CD4-positive, alpha-beta T cell treated with Interleukin-15 for 4 hours (primary cell): Measurements from ENCODE around the gene MAPKAP1.
"Not testable (repeated sequence)": the region's sequence is repeated elsewhere in the genome, so short reads cannot be mapped to it uniquely, and the experiment has no call there.

Experiments used
- DNase-seq: peaks from one replicate; pipeline ENCODE4 v3.0.0-alpha.2; 2020; ENCODE audit warnings: low spot score

Gene MAPKAP1

GRCh38 chr9:125603478-125604021, 103.5 kb downstream of the MAPKAP1 start:
- no peak for DNase-seq

- no peak for DNase-seq
Measured at GRCh38 chr9:125601961-125602360, 105.0 kb downstream of the MAPKAP1 start.

GRCh38 chr9:125600194-125600593, 106.8 kb downstream of the MAPKAP1 start:
- no peak for DNase-seq

DNA sequence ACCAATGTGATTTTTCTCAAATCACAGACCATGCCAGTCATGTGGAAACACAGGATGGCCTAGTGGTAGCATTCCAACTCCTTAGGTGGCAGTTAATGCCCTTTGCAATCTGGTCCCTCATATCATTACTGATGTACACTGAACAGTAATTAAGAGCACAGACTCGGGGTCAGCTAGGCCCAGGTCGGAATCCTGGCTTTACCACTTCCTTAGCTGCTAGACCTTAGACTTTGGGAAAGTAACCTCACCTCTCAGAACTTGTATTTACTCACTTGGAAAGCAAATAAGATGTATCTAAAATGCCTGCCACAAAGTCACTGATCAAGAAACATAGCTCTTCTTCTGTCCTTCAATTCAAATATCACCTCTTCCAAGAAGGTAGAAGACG, 112.8 kb downstream of the MAPKAP1 start:
- DNase-seq = no peak

DNA sequence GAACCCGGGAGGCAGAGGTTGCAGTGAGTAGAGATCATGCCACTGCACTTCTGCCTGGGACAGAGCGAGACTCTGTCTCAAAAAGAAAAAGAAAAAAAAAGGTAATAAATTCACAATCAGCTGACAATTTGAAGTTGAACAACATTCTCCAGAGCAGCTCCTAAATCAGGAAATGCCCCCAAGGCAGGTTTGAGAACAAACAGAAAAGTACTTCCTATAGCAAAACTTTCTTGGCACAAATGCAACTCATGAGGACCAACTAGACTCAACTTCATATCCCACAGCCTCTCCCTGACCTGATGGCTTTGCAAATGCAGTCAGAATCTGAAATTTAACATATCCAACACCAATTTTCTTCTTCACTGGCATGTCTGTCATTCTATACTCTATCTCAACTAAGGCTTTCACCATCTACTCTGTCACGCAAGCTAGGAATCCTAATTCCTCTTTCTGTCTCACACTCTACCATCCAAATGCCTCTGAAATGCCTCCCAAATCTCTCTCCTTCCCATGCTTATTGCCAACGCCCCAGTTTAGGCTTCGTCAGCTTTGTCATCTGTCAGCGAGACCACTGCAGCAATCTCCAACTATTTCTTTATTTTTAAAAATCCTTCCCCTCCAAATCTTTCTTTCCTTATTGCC, 113.3 kb downstream of the MAPKAP1 start:
- DNase-seq = no peak

DNA sequence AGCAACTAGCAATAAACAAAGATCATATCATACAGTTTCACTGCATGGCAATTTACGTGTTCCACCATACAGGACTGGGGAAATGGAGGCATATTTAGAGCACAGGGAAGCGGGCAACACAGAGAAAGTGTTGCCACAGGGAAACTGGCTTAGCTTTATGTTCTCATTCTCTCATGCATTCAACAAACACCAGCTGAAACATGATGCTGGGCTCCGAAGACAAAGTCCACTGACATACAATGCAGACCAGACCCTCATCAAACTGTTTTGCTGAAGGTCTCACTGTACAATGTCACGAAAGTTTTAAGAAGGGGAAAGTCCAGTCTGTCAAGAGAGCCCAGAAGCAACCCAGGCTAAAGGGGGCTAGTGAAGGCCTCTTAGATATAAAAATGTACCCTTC, 115.1 kb downstream of the MAPKAP1 start:
- DNase-seq = no peak

DNA sequence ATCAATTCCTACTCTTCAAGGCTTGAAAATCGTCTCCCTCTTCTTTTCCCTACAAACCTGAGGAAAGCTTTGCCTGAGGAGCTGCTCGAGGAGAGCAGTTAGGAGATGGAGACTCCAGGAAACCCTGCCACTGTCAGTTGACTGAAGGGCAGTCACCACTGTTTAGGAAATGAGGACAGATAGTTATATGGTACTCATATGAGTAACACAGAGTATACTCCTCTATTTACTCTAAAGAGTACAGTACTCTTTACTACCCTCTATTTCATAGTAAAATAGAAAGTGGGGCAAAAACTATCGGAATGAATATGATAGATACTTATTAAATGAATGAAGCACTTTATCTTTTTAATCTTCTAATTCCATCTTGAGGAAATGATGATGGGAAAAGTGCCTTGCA, 115.8 kb downstream of the MAPKAP1 start:
- DNase-seq = no peak

- no peak for DNase-seq
Measured at GRCh38 chr9:125589287-125589686, 117.7 kb downstream of the MAPKAP1 start.

- no peak for DNase-seq
Measured at GRCh38 chr9:125587819-125588460, 119.1 kb downstream of the MAPKAP1 start.

DNA sequence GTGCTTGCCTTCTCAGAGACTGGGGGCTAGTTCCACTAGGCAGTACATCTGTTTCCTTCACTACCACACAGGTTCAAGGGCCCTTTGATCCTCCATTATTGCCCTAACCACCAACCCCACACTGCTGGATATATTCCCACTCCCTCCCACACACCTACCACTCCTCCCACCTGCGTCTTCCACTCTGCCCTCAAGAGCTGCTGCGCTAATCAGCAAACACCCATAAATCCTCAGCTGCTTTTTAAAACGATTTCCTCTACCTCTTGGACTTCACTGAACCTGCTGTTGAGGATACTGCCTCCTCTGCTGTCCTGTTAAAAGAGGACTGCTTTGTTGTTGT, 120.9 kb downstream of the MAPKAP1 start:
- DNase-seq = no peak

- no peak for DNase-seq
Measured at GRCh38 chr9:125585503-125586171, 121.4 kb downstream of the MAPKAP1 start.

DNA sequence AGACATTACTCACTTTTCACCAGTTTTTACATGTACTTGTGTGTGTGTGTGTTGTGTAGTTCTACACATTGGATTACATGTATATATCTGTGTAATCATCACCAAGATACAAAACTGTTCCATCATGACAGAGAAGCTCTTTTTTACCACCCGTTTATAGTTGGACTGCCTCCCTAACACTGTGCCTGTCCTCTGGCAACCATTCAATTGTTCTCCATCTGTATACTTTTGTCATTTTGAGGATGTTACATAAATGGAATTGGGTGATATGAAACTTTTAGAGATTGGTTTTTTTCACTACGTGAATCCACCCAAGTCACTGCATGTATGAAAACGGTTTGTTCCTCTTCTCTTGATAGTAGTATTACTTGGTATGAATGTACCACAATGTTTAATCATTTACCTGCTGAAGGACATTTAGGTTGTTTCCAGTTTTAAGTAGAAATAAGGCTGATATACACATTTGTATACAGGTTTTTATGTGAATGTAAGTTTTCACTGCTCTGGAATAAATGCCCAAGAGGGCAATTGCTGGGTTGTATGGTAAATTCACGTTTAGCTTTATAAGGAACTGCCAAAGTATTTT, 126.2 kb downstream of the MAPKAP1 start:
- no peak for DNase-seq

- no peak for DNase-seq
Measured at GRCh38 chr9:125579030-125579932, 127.7 kb downstream of the MAPKAP1 start.

DNA sequence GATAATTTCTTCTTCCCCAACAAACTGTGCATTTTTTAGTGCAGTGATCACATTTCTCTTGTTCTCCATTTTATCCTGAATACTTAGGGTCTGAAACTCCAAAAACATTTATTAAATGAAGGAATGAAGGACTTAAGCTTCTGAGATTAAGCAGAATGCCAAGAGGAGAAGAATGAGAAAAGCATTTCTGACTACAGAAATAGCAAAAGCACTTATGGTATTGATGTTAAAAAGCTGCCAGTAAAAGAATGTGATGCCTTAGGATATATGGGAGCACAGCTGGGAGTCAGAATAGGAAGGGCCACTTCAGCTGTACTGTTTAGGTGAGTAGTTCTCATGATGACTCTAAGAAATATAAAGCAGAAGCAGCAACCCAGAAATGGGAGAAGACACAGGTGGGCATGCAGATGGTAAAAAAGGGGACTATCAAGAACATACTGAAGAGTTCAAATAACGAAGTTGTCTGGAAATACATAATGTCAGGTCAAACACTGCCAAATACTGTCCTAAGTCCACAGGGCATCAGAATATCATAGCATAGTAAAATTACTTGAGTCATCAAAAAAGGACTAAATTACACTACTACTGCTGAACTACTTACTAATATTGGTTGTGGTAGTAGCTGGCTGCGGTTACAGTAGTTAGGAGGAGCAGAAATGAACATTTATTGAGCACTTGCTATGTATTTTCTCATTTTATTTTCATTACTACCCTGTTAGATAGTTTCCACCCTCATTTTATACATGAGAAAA, 132.7 kb downstream of the MAPKAP1 start:
- no peak for DNase-seq

GRCh38 chr9:125572461-125572860, 134.5 kb downstream of the MAPKAP1 start:
- DNase-seq = not testable (repeated sequence)

- not testable (repeated sequence) for DNase-seq
Measured at GRCh38 chr9:125571824-125572223, 135.2 kb downstream of the MAPKAP1 start.

GRCh38 chr9:125570246-125570645, 136.8 kb downstream of the MAPKAP1 start:
- DNase-seq = no peak

GRCh38 chr9:125568621-125569020, 138.4 kb downstream of the MAPKAP1 start:
- no peak for DNase-seq

DNA sequence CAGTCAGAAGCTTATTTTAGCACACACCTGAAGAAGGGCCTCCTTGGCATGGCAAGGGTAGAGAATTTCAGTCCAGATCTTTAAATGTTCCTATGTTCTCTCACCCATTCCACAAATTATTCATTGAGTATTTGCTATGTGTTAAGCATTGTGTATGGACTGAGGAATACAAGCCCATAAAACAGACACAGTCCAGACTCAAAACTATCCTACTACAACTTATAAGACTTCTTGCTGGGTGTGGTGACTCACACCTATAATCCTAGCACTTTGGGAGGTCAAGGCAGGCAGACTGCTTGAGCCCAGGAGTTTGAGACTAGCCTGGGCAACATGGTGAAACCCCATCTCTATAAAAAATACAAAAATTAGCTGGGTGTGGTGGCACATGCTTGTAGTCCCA, 141.0 kb downstream of the MAPKAP1 start:
- not testable (repeated sequence) for DNase-seq

DNA sequence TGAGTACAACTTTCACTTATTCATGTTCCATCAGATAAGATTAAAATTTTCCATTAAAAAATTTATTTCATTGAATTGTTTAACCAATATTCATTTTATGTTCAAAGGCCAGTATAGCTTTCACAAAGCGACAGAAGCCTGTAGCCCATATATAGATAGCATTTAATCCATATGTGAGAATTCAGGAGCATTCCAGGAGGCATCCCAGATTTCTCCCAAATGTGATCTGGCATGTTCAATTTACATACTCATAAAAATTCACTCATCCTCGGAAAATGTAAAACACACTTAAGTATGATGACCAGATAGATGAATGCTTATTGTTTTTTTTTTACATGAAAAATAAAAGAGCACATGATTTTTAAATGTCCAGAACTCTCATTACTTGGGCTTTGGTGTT, 141.9 kb downstream of the MAPKAP1 start:
- no peak for DNase-seq

DNA sequence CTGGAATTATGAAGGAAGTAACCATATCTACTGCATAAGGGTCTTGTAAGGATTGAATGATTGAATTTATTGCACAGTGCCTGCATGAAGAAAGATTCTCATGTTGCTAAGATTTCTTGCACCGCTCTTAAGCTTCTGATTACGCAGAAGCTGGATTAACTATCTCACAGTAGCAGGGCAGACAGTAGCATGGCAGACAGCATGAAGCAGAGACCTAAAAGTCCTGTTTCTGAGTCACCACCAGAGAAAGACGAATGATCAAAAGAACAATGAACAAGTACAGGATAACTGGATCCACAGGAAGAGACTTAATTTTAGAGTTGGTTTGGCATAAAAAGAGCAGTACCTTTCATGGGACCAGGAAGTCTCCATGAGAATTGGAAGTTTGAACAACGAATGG, 142.4 kb downstream of the MAPKAP1 start:
- no peak for DNase-seq
